Left forelimb (tissue), 1 donor: ENCODE results near the gene MT1A.
"Not testable (repeated sequence)": the region's sequence is repeated elsewhere in the genome, so short reads cannot be mapped to it uniquely, and the experiment has no call there.

Source experiments
- DNase-seq: peaks from one replicate; pipeline ENCODE4 v3.0.0-alpha.2; 2018; ENCODE audit warnings: low spot score

Gene MT1A

GRCh38 chr16:56610609-56611111, 27.8 kb upstream of the MT1A start:
- DNase-seq = no peak

- DNase-seq = no peak
Measured at GRCh38 chr16:56611281-56611833, 27.1 kb upstream of the MT1A start.

- DNase-seq = no peak
Measured at GRCh38 chr16:56613706-56614105, 24.8 kb upstream of the MT1A start.

- no peak for DNase-seq
Measured at GRCh38 chr16:56614549-56614991, 23.9 kb upstream of the MT1A start.

GRCh38 chr16:56615353-56615752, 23.1 kb upstream of the MT1A start:
- DNase-seq = no peak

- no peak for DNase-seq
Measured at GRCh38 chr16:56616608-56617211, 21.8 kb upstream of the MT1A start.

- DNase-seq = peak; percentile 78
Measured at GRCh38 chr16:56617212-56618085, 21.0 kb upstream of the MT1A start.

- DNase-seq = no peak
Measured at GRCh38 chr16:56618138-56618537, 20.3 kb upstream of the MT1A start.

GRCh38 chr16:56620339-56620897, 18.0 kb upstream of the MT1A start:
- DNase-seq = no peak

- DNase-seq = not testable (repeated sequence)
Measured at GRCh38 chr16:56621665-56622445, 16.6 kb upstream of the MT1A start.

- DNase-seq = not testable (repeated sequence)
Measured at GRCh38 chr16:56623184-56623583, 15.3 kb upstream of the MT1A start.

- no peak for DNase-seq
Measured at GRCh38 chr16:56623637-56624036, 14.8 kb upstream of the MT1A start.

- DNase-seq = no peak
Measured at GRCh38 chr16:56625140-56625942, 13.1 kb upstream of the MT1A start, which contains the start of gene MT1E. TSS of gene MT1E (plus strand) at chr16:56625781. CDS start at chr16:56625852, 71 bp downstream.

GRCh38 chr16:56625943-56626654, 12.4 kb upstream of the MT1A start:
- DNase-seq = no peak

- no peak for DNase-seq
Measured at GRCh38 chr16:56626685-56627084, 11.8 kb upstream of the MT1A start.

- DNase-seq = no peak
Measured at GRCh38 chr16:56628486-56629350, 9.7 kb upstream of the MT1A start.

- no peak for DNase-seq
Measured at GRCh38 chr16:56629531-56629930, 8.9 kb upstream of the MT1A start.

- no peak for DNase-seq
Measured at GRCh38 chr16:56630134-56630533, 8.3 kb upstream of the MT1A start.

GRCh38 chr16:56631197-56631596, 7.3 kb upstream of the MT1A start:
- DNase-seq = no peak
